Transverse colon (tissue), 4 donors: ENCODE measurements around the gene AKAP1. TPM values are rescaled to one million over a fixed set of nuclear protein-coding genes. Genes with fewer than 3 reads are reported as not detected.

Experiments used
- DNase-seq: peaks from one replicate; pipeline ENCODE4 v3.0.0-alpha.2; 2019
- H3K27ac ChIP-seq, 4 donors: fragments of 200-600 bp; sonication (generic); 2 replicates each; pipeline ENCODE4 v1.5.1; 2016 to 2018; ENCODE audit warnings: inconsistent platforms in 4 of 4
- H3K27me3 ChIP-seq: fragments of 200-600 bp; sonication (generic); 2 replicates; pipeline ENCODE4 v1.5.1; 2017; ENCODE audit warnings: inconsistent platforms
- H3K36me3 ChIP-seq, 4 donors: fragments of 200-600 bp; sonication (generic); 2 replicates each; pipeline ENCODE4 v1.5.1; 2017 to 2019; ENCODE audit warnings: inconsistent platforms in 4 of 4
- H3K4me1 ChIP-seq, 4 donors: fragments of 200-600 bp; sonication (generic); 2 replicates each; pipeline ENCODE4 v1.5.1; 2017 to 2020; ENCODE audit warnings: inconsistent platforms in 4 of 4
- H3K4me3 ChIP-seq, 4 donors: fragments of 200-600 bp; sonication (generic); 1 replicate in 1 of 4; 2 replicates in 3 of 4; pipeline versions ENCODE4 v1.5.1 to v1.6.1; 2017 to 2019; ENCODE audit warnings: inconsistent platforms in 4 of 4
- H3K9me3 ChIP-seq, 2 donors: fragments of 200-600 bp; sonication (generic); 2 replicates each; pipeline ENCODE4 v1.5.1; 2017 to 2019; ENCODE audit warnings: inconsistent platforms in 2 of 2
- CTCF ChIP-seq, 5 experiments: fragments of 200-600 bp in 3 of 5; fragments of 450-650 bp in 2 of 5; sonication (generic) in 3 of 5; IDR thresholded peaks; 1 replicate in 2 of 5; 2 replicates in 3 of 5; pipeline ENCODE4 v1.5.1; 2016 to 2017; ENCODE audit warnings: antibody characterized with exemption in 5 of 5, inconsistent platforms in 3 of 5, mild to moderate bottlenecking in 2 of 5, moderate library complexity in 1 of 5
- EP300 ChIP-seq: sonication (generic); formaldehyde crosslinking; IDR thresholded peaks from one replicate; pipeline ENCODE4 v1.6.1; 2017; ENCODE audit warnings: antibody characterized with exemption, low read depth
- POLR2A ChIP-seq: fragments of 450-650 bp; IDR thresholded peaks from one replicate; pipeline ENCODE4 v1.6.1; 2016; ENCODE audit warnings: antibody characterized with exemption, mild to moderate bottlenecking, moderate library complexity
- POLR2AphosphoS5 ChIP-seq, 3 donors: sonication (generic); formaldehyde crosslinking; IDR thresholded peaks; one replicate each; pipeline ENCODE4 v1.6.1; 2016; ENCODE audit warnings: antibody characterized with exemption in 3 of 3
- WGBS, 2 donors: methylation state at CpG; one replicate each; pipeline ENCODE4 v1.1.5; 2018; ENCODE audit warnings: low coverage in 1 of 2; 5-methylcytosine and 5-hydroxymethylcytosine counted together
- in situ Hi-C, 4 donors: fragments of 200-750 bp; cut with MboI; loops; one replicate each; pipeline versions ENCODE4 v1.15.0 to v1.15.1; 2017; ENCODE audit warnings: low sequenced_read_pairs in 3 of 4, low pct_ligation_motif_present in 1 of 4, low pct_unique_long_range_greater_than_20kb in 1 of 4
- intact Hi-C: fragments of 100-400 bp; cut with DNase I; formaldehyde crosslinking; loops from one replicate; pipeline ENCODE4 v1.15.1; 2023; ENCODE audit warnings: low total_unique reads
- total RNA-seq, 4 donors: library from RNA; depleted of rRNA; stranded (reverse); fragments of >200 nt; gene quantifications; one replicate each; pipeline ENCODE4 v1.1.0, GENCODE V29; 2016

The AKAP1 gene
- total RNA-seq, 4 donors from 2014 or later = 137 to 193 (median 171) TPM

GRCh38 chr17:57086069-57086930 is 1.3 kb downstream of the AKAP1 start:
- H3K4me1 ChIP-seq = peaks cover 31 to 59% (median 48%) of the 10 kb centered on the region in 4 donors
- H3K27ac ChIP-seq = peak overlapping the region; percentile 94 to 99 (median 98)
- peak; percentile 83 for DNase-seq
- no peaks in the 10 kb centered on the region for H3K9me3 ChIP-seq
- H3K27me3 ChIP-seq = no peaks in the 10 kb centered on the region
- TF ChIP-seq POLR2AphosphoS5 (IDR thresholded peaks at IDR 0.05) (peak in 2 of 3 donors; percentile 58 to 78), POLR2A (peak; percentile 34), CTCF (IDR thresholded peaks at IDR 0.05) (no peak), EP300 (no peak)
- WGBS, 2 donors = 0% methylated on average over 4 to 41 of the region's 45 CpGs
- peak overlapping the region; percentile 65 to 90 (median 84) for H3K4me3 ChIP-seq
- H3K36me3 ChIP-seq = no peaks in the 10 kb centered on the region
- in situ Hi-C loops (no loop called here), intact Hi-C loops (no loop called here)

- peak overlapping the region; percentile 94 to 99 (median 98) for H3K27ac ChIP-seq
Measured at GRCh38 chr17:57088298-57088697, 3.3 kb downstream of the AKAP1 start.

GRCh38 chr17:57089391-57089790 is 4.3 kb downstream of the AKAP1 start:
- DNase-seq = no peak
- Histone ChIP-seq H3K27me3 (no peaks in the 10 kb centered on the region), H3K4me3 (no peak overlapping the region), H3K27ac (peak overlapping the region; percentile 94 to 99 (median 98)), H3K9me3 (no peaks in the 10 kb centered on the region), H3K36me3 (no peaks in the 10 kb centered on the region), H3K4me1 (peaks cover 38 to 80% (median 57%) of the 10 kb centered on the region in 4 donors)
- 41 to 66% methylated on average over 5 to 6 of the region's 6 CpGs for WGBS, 2 donors
- in situ Hi-C loops = no loop called here
- TF ChIP-seq EP300 (no peak), POLR2A (no peak), POLR2AphosphoS5 (IDR thresholded peaks at IDR 0.05) (no peak), CTCF (IDR thresholded peaks at IDR 0.05) (no peak)
- intact Hi-C loops = no loop called here

More at GRCh38 chr17:57088298-57088697, 3.3 kb downstream of the AKAP1 start:
- DNase-seq = no peak
- WGBS, 2 donors = 82% methylated on average over 1 of the region's 1 CpG; no CpG with 5 or more reads in 1 of the 2 donors
- Histone ChIP-seq H3K36me3 (no peaks in the 10 kb centered on the region), H3K27me3 (no peaks in the 10 kb centered on the region), H3K9me3 (no peaks in the 10 kb centered on the region), H3K4me1 (peaks cover 38 to 79% (median 59%) of the 10 kb centered on the region in 4 donors), H3K4me3 (peak overlapping the region in 1 of 4 donors; percentile 89)
- in situ Hi-C loops = no loop called here
- TF ChIP-seq POLR2AphosphoS5 (IDR thresholded peaks at IDR 0.05) = no peak
- TF ChIP-seq EP300 = no peak
- TF ChIP-seq CTCF (IDR thresholded peaks at IDR 0.05) = no peak
- TF ChIP-seq POLR2A = no peak
- intact Hi-C loops = no loop called here

GRCh38 chr17:57090560-57091185 is 5.6 kb downstream of the AKAP1 start:
- no peaks in the 10 kb centered on the region for H3K36me3 ChIP-seq
- in situ Hi-C loops = no loop called here
- no peak overlapping the region for H3K4me3 ChIP-seq
- peaks cover 38 to 84% (median 56%) of the 10 kb centered on the region in 4 donors for H3K4me1 ChIP-seq
- DNase-seq = no peak
- peak overlapping the region; percentile 94 to 99 (median 98) for H3K27ac ChIP-seq
- TF ChIP-seq POLR2AphosphoS5 (IDR thresholded peaks at IDR 0.05) = peak in 2 of 3 donors; percentile 17 to 37
- no peak for TF ChIP-seq CTCF (IDR thresholded peaks at IDR 0.05)
- TF ChIP-seq EP300 = no peak
- H3K9me3 ChIP-seq = no peaks in the 10 kb centered on the region
- 53 to 61% methylated on average over 2 to 4 of the region's 4 CpGs for WGBS, 2 donors
- no peaks in the 10 kb centered on the region for H3K27me3 ChIP-seq
- intact Hi-C loops = no loop called here
